Stimulated activated CD8-positive, alpha-beta memory T cell treated with anti-CD3 and anti-CD28 coated beads, Interleukin-15, amount 100 ng/mL, for 1 hour (primary cell): ENCODE measurements around the gene PPIF.

Experiments
- DNase-seq: peaks from one replicate; pipeline ENCODE4 v3.0.0-alpha.2; 2020; ENCODE audit warnings: low read depth

Gene PPIF

DNA sequence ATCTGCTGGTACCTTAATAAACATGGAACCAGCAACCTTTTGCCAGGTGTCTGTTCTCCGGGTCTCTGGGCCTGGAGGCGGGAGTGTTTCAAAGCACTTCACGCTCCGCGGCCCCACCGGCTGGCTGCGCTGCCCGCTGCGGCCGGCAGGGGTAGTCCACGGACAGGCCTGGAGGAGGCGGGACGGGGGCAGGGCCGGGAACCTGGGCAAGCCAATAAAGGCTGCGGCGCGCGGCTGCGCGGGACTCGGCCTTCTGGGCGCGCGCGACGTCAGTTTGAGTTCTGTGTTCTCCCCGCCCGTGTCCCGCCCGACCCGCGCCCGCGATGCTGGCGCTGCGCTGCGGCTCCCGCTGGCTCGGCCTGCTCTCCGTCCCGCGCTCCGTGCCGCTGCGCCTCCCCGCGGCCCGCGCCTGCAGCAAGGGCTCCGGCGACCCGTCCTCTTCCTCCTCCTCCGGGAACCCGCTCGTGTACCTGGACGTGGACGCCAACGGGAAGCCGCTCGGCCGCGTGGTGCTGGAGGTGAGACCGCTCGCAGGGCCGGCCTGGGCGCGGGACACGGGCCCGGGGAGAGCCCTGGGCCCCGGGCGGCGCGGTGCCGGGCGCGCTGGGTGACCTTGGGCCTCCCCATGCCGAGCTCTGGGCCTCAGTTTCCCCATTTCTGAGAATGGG, at the start of gene PPIF:
Gene PPIF, plus strand, starts transcription at position 244 of the 668 bp plus-strand sequence. Its CDS starts 80 bp downstream, at position 324.
- peak; percentile 85 for DNase-seq

DNA sequence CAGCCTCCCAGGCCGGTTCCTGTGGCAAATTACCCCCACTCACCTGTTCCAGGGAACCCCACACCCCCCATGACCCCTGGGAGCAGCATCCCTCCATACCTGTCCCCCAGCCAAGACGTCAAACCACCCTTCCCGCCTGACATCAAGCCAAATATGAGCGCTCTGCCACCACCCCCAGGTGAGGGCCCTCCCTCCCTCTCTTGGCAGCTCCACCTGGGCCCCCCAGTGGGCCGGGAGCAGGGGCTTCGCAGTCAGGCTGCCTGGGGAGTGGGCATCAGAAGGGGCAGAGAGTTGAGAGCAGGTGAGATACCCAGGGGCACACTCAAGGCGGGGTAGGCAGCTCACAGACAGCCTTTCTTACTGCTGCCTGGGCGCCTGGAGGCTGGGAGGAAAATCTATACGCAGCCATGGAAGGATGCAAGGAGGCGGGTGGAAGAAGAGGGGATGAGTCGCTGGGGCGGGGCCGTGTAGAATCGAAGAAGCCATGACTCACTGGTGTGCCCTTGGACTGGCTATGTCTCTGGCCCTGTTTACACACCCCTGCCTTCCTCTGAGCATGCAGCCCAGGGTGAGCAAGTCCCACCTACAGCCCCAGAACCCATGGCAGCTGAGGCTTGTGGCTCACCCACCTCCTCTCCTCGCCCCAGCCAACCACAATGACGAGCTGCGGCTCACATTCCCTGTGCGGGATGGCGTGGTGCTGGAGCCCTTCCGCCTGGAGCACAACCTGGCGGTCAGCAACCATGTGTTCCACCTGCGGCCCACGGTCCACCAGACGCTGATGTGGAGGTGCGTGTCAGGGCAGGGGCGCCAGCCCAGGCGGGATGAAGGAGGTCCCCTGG, 48.6 kb upstream of the PPIF start:
- no peak for DNase-seq

DNA sequence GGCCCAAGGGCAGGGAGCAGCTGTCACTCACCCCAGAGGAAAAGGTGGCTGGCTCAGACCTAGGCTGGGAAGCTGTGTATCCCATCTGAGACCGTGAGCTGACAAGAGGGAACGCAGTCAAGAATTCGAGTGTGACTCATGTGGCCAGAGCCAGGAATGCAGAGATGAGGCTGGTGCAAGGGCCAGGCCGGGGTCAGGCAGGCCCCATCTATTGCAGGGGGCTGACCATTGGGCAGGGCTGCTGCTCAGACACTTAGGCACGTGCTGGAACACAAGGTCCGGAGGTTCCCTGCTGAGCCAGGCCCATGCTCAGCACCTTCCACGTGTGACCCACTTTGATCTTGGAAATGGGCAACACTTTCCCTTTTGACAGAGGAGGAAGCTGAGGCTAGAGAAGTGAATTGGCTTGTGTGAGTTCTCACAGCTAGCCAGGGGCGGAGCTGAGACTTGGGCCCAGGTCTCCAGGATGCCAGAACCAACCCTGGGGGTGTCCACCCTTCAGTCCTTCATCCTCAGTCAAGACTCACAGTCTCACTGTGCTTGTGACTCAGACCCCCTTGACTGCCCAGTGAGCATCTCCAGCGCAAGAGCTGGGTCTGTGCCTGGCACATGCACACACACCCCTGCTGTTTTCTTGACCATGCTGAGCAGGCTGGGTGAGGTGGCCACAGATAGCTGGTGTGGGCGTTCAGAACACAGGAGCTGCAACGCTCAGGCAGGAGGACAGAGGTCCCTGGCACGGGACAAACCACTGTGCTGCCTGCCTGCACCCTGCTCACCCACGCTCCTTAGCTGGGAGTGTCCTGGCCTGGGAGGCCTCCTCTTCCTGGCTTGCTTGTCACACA, 47.6 kb upstream of the PPIF start:
- no peak for DNase-seq

DNA sequence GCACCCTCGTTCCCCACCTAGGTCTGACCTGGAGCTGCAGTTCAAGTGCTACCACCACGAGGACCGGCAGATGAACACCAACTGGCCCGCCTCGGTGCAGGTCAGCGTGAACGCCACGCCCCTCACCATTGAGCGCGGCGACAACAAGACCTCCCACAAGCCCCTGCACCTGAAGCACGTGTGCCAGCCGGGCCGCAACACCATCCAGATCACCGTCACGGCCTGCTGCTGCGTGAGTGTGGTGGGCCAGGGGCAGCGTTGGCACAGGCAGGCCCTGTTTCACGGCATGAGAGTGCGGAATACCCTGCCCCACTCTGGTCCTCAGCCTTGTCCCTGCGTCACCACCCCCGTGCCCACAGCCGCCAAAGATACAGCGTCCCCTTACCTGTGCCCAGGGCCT, 46.6 kb upstream of the PPIF start:
- no peak for DNase-seq

DNA sequence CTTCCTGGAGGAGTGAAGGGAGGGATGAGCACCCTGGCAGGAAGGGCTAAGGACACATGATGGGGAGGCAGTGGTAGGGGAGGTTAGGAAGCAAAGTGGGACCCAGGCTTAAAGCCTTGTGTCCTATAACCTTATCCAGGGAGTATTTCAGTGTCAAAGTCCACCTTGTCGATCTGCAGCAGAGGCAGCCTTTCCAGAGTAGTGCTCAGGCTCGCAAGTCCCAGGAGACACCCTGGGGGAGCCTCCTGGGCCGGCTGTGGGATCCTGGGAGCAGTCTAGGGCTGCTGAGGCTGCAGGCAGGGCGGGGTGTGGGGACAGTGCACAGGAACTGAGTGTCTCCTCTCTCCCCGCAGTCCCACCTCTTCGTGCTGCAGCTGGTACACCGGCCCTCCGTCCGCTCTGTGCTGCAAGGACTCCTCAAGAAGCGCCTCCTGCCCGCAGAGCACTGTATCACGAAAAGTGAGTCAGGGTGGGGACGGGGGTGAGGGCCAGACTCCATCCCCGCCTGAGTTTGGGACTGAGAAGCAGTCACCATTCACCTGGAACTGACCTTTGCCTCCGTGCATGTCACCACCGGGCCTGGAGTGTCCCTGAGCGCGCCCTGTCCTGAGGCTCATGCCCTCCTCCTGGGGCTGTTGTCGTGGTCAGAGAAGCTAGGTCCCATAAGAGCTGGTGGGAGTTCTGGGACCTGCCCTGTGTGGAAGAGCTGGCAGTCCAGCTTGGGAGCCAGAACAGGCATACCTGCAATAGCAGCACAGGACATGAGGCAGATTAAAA, 45.3 kb upstream of the PPIF start:
- DNase-seq = no peak

DNA sequence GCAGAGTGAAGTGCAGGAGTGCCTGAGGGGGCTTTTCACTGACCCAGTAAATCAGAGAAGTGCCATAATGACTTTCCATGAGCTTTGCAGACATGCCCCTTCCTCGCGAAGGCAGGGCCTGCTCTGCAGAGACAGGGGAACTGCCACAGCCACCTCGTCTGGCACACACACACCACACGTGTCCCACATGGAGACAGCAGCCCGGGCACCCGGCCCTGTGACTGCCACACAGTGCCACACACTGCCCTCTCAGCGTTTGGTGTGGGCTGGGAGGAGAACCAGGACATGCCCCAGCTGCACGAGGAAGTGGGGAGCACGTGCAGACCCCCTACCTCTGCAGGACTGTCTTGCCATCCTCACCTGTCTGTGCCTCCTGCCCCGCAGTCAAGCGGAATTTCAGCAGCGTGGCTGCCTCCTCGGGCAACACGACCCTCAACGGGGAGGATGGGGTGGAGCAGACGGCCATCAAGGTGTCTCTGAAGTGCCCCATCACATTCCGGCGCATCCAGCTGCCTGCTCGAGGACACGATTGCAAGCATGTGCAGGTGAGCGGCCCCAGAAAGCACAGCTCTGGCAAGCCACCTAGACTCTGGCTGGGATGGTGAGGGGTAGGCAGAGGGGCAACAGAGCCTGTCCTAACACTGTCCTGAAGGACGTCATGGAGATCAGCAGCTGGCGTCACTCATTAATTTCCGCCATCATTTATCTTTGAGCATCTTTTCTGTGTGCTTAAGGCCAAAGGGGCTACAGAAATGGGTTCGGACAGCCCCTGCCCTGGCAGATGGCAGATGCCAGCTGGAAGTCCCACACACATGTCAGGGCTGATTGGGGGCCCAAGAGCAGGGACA, 43.4 kb upstream of the PPIF start:
- DNase-seq = no peak

DNA sequence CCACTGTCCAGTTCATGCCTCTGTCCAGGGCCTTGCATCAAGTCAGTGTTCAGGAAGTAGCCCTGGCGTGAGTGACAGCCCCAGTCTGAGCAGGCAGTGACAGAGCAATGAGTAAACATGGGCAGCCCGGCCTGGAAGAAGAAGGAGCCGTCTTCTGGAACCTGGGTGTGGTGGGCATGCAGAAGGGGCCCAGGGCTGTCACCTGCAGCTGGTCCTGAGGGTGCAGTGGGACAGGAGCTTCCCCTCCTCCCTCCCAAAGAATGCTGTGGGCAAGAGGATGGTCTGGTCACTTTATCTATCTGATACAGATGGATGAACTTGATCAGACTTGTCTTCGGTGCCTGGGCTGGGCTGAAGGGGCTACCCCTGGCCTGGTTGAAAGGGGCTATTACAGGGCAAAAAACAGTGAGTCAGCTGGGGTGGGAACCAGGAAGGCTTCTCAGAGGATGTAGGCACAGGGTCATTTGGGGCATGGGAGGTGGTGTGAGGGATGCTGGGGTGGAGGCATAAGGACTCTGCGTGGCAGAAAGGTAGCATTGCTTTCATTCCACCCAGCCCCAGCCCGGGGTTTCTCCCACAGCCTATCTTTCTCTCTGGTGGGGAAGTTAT, 42.7 kb upstream of the PPIF start:
- no peak for DNase-seq

DNA sequence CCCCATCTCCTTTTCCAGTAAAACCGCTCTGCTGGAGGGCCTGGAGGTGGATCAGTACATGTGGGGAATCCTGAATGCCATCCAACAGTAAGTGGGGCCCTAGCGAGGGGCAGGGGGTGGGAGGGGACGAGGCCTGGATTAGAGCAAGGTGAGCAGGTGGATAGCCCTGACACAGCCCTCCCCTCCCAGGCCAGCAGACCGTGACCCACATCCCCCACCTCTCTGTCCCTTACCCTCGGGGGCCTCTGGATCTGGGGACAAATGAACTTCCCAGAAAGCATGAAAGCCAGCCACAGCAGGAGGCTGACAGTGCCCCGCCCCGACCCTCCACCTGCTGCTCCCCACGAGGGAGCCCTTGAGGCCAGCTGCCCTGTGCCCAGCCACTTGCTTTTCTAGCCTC, 41.8 kb upstream of the PPIF start:
- no peak for DNase-seq

DNA sequence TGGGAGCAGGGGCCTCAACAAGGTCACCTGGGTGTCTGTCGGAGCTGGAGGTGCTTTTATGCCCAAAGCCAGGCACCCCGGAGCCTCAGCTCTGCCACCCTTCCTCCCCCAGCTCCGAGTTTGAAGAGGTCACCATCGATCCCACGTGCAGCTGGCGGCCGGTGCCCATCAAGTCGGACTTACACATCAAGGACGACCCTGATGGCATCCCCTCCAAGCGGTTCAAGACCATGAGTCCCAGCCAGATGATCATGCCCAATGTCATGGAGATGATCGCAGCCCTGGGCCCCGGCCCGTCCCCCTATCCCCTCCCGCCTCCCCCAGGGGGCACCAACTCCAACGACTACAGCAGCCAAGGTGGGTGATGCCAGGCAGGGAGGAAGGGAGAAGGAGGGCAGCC, 41.3 kb upstream of the PPIF start:
- no peak for DNase-seq

DNA sequence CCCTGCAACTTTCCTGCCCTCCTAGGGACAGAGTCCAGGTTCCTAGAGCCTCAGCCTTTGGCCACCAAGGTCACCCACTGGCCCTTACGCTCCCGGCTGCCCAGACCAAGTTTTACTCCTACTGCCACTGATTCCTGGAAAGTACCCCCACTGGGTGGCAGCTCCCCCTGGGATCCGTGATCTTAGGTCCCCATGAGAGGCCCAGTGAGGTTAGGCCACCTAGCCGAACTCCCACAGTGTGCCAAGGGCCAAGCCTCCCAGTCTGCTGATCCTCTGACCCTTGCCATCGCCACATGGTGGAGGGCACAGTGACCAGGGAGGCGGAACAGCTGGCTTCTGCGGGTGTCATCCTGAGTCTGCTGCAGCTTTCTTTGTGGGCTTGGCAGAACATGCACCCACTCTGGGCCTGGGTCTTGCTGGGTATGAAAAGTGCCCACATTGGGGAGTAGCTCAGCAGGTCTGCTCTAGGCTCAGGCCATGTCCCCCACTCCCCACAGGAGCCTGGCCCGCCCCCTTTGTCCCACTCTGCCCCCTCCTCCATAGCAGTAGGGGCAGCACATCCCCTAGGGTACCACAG, 40.5 kb upstream of the PPIF start:
- DNase-seq = no peak

DNA sequence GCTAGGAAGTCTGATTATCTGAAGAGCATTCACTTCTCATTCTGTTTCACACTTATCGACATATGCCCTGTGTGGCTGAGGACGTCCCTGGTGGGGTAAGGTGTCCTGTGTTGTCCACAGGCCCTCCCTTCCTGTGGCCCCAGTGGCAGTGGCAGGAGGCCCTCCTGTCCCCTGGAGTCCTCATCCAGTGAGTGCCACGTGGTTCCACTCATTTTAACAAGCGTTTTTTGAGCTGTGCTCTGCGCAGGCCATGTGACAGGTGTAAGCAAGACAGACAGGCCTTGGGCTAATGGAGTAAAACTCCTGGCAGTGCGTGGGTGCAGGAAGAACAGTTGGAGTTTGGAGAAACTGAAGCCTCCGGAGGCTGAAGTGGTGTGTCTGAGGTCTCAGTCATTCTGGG, 39.3 kb upstream of the PPIF start:
- DNase-seq = no peak

DNA sequence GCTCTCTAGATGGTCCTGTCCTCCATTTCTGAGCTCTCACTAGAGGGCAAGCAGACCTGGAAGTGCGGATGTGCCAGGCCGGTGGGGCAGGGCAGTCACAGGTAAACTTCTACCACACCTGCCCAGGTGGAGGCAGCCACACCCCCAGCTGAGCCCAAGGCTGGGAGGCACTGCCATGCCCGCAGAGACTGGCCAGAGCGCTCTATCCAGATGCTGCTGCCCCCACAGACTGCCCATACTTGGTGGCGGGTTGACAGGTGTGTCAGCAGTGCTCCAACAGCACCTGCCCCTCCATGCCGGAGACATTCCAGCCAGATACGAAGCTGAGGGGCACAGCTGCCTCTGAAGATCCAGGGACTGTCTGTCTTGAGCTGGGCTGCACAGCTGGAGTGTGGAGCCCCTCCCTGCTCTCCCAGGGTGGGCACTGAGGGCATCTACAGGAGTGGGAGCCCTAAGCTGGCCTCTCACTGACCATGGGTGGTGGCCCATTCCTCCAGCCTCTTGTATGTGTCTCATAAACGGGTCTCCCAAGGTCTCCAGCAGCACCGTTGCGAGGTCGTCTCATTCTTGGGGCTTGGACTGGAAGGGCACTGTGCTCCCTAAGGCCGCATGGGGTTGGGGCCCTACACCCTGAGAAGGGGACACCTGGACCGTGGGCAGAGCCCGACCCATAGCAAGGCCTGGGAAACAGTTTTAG, 38.2 kb upstream of the PPIF start:
- no peak for DNase-seq

DNA sequence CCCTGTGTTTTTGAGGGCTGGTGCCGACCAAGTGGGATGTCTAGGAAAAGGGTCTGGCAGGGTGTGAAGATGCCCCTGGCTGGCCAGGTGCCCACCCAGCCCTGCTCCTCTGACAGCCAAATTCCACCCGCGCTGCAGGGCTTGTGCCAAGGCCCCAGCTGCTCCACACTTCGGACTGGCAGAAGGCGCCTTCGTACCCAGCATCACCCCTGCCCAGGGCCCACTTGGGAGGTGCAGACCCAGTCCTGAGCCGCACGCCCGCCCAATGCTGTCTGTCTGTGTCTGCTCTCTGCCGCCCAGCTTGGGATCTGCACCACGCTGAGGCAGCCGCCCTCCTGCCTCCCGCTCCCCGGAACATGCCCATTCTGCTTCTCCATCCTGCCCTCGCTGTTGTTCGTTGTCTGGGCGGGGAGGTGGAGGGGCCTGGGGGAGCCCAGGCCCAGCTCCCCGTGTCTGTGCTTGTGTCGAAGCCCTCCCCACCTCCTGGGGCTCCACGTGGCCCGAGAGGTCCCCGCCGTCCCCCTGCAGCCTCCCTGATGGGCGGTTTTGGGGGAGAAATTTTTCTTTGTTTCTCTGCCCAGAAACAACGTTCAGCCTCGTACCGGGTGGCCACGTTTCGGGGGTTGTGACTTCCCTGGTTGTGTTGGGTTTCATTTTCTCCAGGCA, 36.9 kb upstream of the PPIF start:
- no peak for DNase-seq

DNA sequence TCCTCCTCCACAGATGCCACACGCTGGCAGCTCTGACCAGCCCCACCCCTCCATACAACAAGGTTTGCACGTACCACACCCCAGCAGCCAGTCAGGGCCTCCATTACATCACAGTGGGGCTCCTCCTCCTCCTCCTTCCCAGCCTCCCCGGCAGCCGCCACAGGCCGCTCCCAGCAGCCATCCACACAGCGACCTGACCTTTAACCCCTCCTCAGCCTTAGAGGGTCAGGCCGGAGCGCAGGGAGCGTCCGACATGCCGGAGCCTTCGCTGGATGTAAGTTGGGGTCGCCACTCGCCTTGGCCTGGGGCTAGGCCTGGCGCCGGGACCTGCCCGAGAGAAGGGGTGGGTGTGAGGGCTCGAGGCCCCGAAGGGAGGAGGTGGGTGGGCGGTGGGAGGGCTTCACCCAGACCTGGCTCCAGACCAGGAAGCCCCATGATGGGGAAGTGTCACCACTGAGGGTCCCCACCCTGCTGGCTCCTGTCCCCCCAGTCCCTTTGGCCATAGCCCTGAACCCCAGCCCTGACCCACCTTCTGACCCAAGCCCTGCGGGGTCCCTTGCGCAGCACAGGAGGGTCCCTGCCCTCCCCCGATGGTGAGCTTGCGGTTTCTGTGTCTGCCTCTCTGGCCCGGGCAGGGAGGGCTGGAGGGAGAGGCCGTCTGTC, 36.2 kb upstream of the PPIF start:
- no peak for DNase-seq

DNA sequence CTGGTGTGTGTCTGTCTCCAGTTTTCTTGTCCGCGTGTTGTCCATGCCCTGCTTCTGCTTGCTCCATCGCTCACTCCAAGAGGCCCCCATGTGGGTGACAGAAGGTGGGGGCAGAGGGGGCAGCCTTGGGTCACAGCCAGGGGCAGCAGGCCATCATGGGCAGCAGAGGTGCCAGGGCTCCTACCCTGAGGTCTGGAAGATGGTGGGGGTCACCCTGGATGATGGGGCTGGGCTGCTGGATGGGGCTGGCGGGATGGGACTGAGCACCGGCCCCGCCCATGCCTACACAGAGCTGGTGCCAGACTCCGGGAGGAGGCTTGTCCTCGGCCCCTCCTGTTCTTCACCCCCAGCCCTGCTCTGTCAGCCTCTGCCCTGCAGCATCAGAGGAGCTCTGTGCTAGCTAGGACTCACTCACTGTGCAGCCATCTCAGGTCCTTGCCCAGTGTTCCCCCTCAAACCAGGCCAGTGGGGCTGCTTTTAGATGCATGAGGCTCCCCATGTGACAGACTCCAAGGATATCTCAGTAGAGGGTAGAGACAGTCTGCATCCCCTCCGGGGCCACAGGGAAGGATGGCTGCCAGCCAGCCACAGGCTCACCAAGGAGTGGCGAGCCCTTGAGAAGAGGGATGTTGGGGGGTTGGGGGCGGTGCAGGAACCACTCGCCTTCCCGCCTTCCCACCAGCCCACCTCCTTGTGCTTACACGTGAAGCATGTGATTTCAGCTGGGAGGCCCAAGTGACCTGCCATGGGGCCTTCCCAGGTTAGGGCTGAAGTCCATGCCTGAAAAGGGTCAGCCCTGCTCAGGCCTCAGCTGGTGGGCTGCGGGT, 35.5 kb upstream of the PPIF start:
- DNase-seq = no peak

DNA sequence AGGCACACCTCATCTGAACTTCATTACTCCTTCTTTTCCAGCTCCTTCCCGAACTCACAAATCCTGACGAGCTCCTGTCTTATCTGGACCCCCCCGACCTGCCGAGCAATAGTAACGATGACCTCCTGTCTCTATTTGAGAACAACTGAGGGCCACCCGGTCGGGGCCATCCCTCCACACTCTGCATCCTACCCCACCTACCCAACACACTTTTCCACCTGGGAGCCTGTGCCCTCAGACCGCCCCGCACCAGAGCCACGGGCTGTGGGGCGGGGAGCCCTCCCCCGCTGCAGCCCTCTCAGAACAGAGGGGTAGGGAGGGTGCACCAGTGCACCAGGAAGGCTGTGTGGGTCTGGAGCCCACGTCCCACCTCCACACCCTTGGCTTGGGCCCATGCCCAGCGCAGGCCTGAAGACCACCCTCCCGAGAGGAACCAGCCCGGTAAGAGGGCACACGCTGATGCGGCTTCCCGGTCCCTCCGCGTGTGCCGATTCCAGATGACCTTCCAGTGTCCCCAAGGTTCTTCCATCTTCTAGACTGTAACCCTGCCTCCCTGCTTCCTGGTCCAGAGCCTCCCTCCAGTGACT, 34.6 kb upstream of the PPIF start:
- DNase-seq = no peak

DNA sequence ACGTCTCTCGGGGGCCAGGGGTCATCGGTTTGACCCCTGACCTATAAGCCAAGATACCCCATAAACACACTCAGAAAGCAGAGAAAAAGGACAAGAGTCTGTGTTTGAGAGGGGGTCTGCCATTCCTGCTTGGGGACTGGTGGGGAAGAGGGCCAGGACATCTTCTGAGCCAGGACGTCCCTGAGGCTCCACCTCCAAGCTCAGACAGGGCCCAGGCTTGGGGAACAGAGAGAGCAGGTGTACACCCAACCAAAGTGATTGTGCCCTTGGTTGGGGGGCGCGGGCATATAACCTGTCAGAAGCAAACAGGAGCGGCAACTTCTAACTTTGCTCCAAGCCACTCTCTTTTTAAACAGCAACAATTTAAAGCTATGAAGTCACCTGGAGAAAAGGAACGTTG, 33.9 kb upstream of the PPIF start:
- no peak for DNase-seq
